ENCODE measurements around the gene RORC.

RORC gene

GRCh38 chr1:151800830-151801229 lies 30.8 kb downstream of the RORC start:
- no peak overlapping the region for H3K27ac ChIP-seq
- no peak for DNase-seq (ENCODE audit: low spot score)
- POLR2A ChIA-PET (ENCODE audit: low non-redundant PET): no interaction called here
- CTCF ChIA-PET: no interaction called here
- TF ChIP-seq, protein P1, sequence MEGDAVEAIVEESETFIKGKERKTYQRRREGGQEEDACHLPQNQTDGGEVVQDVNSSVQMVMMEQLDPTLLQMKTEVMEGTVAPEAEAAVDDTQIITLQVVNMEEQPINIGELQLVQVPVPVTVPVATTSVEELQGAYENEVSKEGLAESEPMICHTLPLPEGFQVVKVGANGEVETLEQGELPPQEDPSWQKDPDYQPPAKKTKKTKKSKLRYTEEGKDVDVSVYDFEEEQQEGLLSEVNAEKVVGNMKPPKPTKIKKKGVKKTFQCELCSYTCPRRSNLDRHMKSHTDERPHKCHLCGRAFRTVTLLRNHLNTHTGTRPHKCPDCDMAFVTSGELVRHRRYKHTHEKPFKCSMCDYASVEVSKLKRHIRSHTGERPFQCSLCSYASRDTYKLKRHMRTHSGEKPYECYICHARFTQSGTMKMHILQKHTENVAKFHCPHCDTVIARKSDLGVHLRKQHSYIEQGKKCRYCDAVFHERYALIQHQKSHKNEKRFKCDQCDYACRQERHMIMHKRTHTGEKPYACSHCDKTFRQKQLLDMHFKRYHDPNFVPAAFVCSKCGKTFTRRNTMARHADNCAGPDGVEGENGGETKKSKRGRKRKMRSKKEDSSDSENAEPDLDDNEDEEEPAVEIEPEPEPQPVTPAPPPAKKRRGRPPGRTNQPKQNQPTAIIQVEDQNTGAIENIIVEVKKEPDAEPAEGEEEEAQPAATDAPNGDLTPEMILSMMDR (conservative IDR thresholded peaks at IDR 0.05; ENCODE audit: low read depth): no peak

DNA sequence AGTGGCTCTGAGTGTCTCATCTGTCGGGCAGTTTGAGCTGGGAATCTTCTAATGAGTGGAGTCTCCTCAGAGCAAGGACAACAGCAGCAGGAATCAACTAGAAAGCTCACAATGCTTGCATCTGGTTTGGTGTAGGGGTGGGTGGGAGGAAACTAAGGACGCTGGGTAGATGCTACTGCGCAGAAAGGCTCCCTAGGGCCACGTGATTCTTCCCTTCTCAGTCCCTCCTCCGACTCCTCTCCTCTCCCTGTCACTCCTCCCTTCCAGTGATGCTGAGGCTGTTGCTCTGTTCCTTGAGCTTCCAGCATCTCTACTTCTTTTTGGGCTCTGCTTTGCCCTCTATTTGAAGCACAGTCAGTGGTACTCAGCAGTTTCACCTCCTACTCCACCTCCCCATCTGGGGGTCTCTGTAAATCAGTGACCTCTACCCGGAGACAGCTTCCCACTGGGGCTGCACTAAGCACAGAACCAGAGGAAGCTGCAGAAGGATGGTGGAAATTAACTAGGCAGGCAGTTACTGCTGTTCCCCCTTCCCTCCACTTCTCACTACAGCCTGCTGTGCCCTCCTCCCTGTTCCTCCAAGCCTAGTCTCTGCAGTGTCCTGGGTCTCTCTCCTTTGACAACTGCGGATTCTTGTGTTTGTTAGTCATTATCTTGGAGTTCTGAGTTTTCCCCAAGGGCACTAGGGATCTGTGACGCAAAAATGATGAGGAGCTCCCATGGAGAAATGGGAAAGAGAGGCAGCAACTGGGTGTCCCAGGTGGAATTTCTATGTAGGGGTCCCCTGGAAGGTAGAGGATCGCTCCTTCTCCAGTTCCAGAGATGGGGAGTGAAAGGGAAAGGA lies 32.2 kb downstream of the RORC start:
- CTCF ChIA-PET: interaction anchor here (0.6 to 1.3 kb wide), 2 partner anchors 8 to 731 kb away, joined by 3 to 4 read pairs; no protein-coding TSS in a partner anchor
- POLR2A ChIA-PET (ENCODE audit: low non-redundant PET): no interaction called here
- DNase-seq (ENCODE audit: low spot score): no peak
- H3K27ac ChIP-seq: no peak overlapping the region
- TF ChIP-seq, protein P1 (conservative IDR thresholded peaks at IDR 0.05; ENCODE audit: low read depth): no peak

GRCh38 chr1:151798571-151798970 lies 33.0 kb downstream of the RORC start:
- ChIA-PET CTCF (interaction anchor here (0.6 to 1.3 kb wide), 2 partner anchors 8 to 730 kb away, joined by 3 to 4 read pairs; no protein-coding TSS in a partner anchor), POLR2A (ENCODE audit: low non-redundant PET) (no interaction called here)
- H3K27ac ChIP-seq: no peak overlapping the region
- DNase-seq (ENCODE audit: low spot score): no peak
- TF ChIP-seq, protein P1 (conservative IDR thresholded peaks at IDR 0.05; ENCODE audit: low read depth): no peak

- ChIA-PET CTCF (interaction anchor here (0.8 to 1.1 kb wide), 3 partner anchors 13 to 84 kb away, joined by 3 to 5 read pairs (median 4); no protein-coding TSS in a partner anchor), POLR2A (ENCODE audit: low non-redundant PET) (no interaction called here)
- H3K27ac ChIP-seq: peak overlapping the region; percentile 72
- peak; percentile 33 for DNase-seq (ENCODE audit: low spot score)
- TF ChIP-seq, protein P1 (conservative IDR thresholded peaks at IDR 0.05; ENCODE audit: low read depth): no peak
These were observed 40.5 kb downstream of the RORC start for GRCh38 chr1:151790940-151791651.

- TF ChIP-seq, protein P1 (conservative IDR thresholded peaks at IDR 0.05; ENCODE audit: low read depth): peak; percentile 25; the same call in 1 of the 2 replicates
- CTCF ChIA-PET: interaction anchor here (0.7 to 1.1 kb wide), 4 partner anchors 14 to 257 kb away, joined by 3 to 5 read pairs (median 4); no protein-coding TSS in a partner anchor
- peak; percentile 100 for DNase-seq (ENCODE audit: low spot score)
- H3K27ac ChIP-seq: peak within 1 kb of the TSS; percentile 72
- POLR2A ChIA-PET (ENCODE audit: low non-redundant PET): interaction anchor here (0.6 kb wide), 1 partner anchor 173 kb away, joined by 5 read pairs; no protein-coding TSS in a partner anchor
These were observed 41.3 kb downstream of the RORC start, which contains the start of gene TDRKH for GRCh38 chr1:151790071-151790939. TDRKH (minus strand) TSS chr1:151790500; CDS start chr1:151783022, 7,478 bp downstream.
